PC-9 (cell line): ENCODE results near the gene REV3L. TPM values are rescaled to one million over a fixed set of nuclear protein-coding genes. Genes with fewer than 3 reads are reported as not detected.
"Not testable (repeated sequence)": the region's sequence is repeated elsewhere in the genome, so short reads cannot be mapped to it uniquely, and the experiment has no call there.

Experiments
- BruUV-seq: library from RNA; stranded (reverse); fragments of 400-500 nt; replicated peaks from 2 replicates; lab custom pipeline; 2021; lab: Mats Ljungman, UMichigan
- CTCF ChIA-PET: fragments of 300-600 bp; sonication (Branson Sonifier 250); formaldehyde crosslinking; loops from one replicate; lab custom pipeline; 2022; ENCODE audit warnings: antibody characterized with exemption; lab: Charles Lee
- POLR2A ChIA-PET: fragments of 300-600 bp; sonication (Branson Sonifier 250); formaldehyde crosslinking; loops from one replicate; lab custom pipeline; 2022; ENCODE audit warnings: antibody characterized with exemption; ENCODE audit not compliant: unreplicated experiment; lab: Charles Lee
- DNase-seq, 2 experiments: peaks; one replicate each; pipeline versions ENCODE4 v3.0.0 to v3.0.0-alpha.2; 2015 to 2022; ENCODE audit warnings: mixed read lengths in 1 of 2
- H2AFZ ChIP-seq: fragments of 200-600 bp; sonication (generic); 2 replicates; pipeline ENCODE4 v1.8.1; 2017; ENCODE audit warnings: antibody characterized with exemption
- H3F3A ChIP-seq: fragments of 200-600 bp; sonication (generic); 2 replicates; pipeline ENCODE4 v1.8.1; 2017; ENCODE audit warnings: antibody characterized with exemption, mild to moderate bottlenecking, low read depth; ENCODE audit not compliant: insufficient read depth
- H3K27ac ChIP-seq: fragments of 200-600 bp; sonication (generic); 2 replicates; pipeline ENCODE4 v1.6.1; 2016; ENCODE audit warnings: mixed run types
- H3K27me3 ChIP-seq: fragments of 200-600 bp; sonication (generic); 2 replicates; pipeline ENCODE4 v1.6.1; 2016; ENCODE audit warnings: low read depth, mixed run types; ENCODE audit not compliant: insufficient read depth
- H3K36me3 ChIP-seq: fragments of 200-600 bp; sonication (generic); 2 replicates; pipeline ENCODE4 v1.6.1; 2016; ENCODE audit warnings: low read depth, mixed run types
- H3K4me1 ChIP-seq: fragments of 200-600 bp; sonication (generic); replicated peaks from 2 replicates; pipeline ENCODE4 v1.6.1; 2016; ENCODE audit warnings: mixed run types; ENCODE audit not compliant: insufficient read depth
- H3K4me2 ChIP-seq: fragments of 200-600 bp; sonication (generic); 2 replicates; pipeline ENCODE4 v1.6.1; 2017; ENCODE audit warnings: mixed run types
- H3K4me3 ChIP-seq: fragments of 200-600 bp; sonication (generic); 2 replicates; pipeline ENCODE4 v1.6.1; 2016; ENCODE audit warnings: mixed run types
- H3K79me2 ChIP-seq: fragments of 200-600 bp; sonication (generic); 2 replicates; pipeline ENCODE4 v1.6.1; 2017; ENCODE audit warnings: low read depth, mixed run types
- H3K9me2 ChIP-seq: fragments of 200-600 bp; sonication (generic); 2 replicates; pipeline ENCODE4 v1.8.1; 2017; ENCODE audit warnings: mild to moderate bottlenecking; ENCODE audit not compliant: insufficient read depth
- H3K9me3 ChIP-seq: fragments of 200-600 bp; sonication (generic); 2 replicates; pipeline ENCODE4 v1.8.1; 2016; ENCODE audit warnings: low read depth; ENCODE audit not compliant: insufficient read depth
- H4K20me1 ChIP-seq: fragments of 200-600 bp; sonication (generic); 2 replicates; pipeline ENCODE4 v1.8.1; 2017; ENCODE audit not compliant: insufficient read depth
- EZH2 ChIP-seq: fragments of 200-600 bp; sonication (generic); IDR thresholded peaks from 2 replicates; pipeline ENCODE4 v1.8.0; 2017; ENCODE audit warnings: antibody characterized with exemption, low read depth
- intact Hi-C: fragments of 100-400 bp; cut with micrococcal nuclease; formaldehyde crosslinking; loops from one replicate; pipeline ENCODE4 v1.10.0; 2022; ENCODE audit not compliant: unreplicated experiment
- total RNA-seq: library from RNA; stranded (reverse); gene quantifications from 2 replicates; pipeline ENCODE4 v1.2.3, GENCODE V29; 2021
- TF ChIP-seq, protein P1 (sequence below): fragments of 200-600 bp; sonication (generic); conservative IDR thresholded peaks from 2 replicates; pipeline ENCODE4 v1.6.1; 2017; ENCODE audit warnings: mixed run types, antibody characterized with exemption, mild to moderate bottlenecking, moderate library complexity

The REV3L gene
- total RNA-seq, 1 experiment from 2014 or later = 22.9 TPM

DNA sequence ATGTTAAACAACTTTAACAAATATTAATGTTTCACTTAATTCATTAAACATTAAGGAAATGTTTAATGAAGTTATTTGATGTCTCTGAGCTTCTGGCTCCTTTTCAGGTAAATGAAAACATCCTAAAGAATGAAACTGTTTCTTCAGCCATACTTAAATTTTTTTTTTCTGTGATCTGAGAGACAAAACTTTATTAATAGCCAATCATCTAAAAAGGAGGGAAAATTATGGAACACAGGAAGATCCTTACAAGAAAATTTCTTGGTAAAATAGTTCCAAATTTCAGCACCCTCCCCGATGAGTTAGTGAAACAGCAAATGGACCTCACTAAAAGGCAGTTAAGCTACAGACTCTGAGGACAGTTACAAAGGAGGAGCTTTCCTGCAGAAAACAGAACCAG, 185.2 kb downstream of the REV3L start:
- Histone ChIP-seq H3K9me2 (no peaks in the 10 kb centered on the region), H3K27ac (no peak overlapping the region), H3K36me3 (0 out of 2 replicates have a peak, but pooled peaks cover 31% of the 10 kb centered on the region), H2AFZ (no peak overlapping the region), H3K4me1 (no peaks in the 10 kb centered on the region), H3K9me3 (peaks cover 7% of the 10 kb centered on the region; the same call in 1 of the 2 replicates), H3K27me3 (no peaks in the 10 kb centered on the region), H3K79me2 (no peaks in the 10 kb centered on the region), H3F3A (peaks cover 6% of the 10 kb centered on the region), H3K4me3 (no peak overlapping the region), H3K4me2 (no peak overlapping the region), H4K20me1 (no peaks in the 10 kb centered on the region)
- ChIA-PET CTCF (no interaction called here), POLR2A (no interaction called here)
- DNase-seq = no peak
- no peak for TF ChIP-seq EZH2
- TF ChIP-seq, protein P1, sequence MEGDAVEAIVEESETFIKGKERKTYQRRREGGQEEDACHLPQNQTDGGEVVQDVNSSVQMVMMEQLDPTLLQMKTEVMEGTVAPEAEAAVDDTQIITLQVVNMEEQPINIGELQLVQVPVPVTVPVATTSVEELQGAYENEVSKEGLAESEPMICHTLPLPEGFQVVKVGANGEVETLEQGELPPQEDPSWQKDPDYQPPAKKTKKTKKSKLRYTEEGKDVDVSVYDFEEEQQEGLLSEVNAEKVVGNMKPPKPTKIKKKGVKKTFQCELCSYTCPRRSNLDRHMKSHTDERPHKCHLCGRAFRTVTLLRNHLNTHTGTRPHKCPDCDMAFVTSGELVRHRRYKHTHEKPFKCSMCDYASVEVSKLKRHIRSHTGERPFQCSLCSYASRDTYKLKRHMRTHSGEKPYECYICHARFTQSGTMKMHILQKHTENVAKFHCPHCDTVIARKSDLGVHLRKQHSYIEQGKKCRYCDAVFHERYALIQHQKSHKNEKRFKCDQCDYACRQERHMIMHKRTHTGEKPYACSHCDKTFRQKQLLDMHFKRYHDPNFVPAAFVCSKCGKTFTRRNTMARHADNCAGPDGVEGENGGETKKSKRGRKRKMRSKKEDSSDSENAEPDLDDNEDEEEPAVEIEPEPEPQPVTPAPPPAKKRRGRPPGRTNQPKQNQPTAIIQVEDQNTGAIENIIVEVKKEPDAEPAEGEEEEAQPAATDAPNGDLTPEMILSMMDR = no peak
- intact Hi-C loops = no loop called here
- BruUV-seq = no TSS peak

DNA sequence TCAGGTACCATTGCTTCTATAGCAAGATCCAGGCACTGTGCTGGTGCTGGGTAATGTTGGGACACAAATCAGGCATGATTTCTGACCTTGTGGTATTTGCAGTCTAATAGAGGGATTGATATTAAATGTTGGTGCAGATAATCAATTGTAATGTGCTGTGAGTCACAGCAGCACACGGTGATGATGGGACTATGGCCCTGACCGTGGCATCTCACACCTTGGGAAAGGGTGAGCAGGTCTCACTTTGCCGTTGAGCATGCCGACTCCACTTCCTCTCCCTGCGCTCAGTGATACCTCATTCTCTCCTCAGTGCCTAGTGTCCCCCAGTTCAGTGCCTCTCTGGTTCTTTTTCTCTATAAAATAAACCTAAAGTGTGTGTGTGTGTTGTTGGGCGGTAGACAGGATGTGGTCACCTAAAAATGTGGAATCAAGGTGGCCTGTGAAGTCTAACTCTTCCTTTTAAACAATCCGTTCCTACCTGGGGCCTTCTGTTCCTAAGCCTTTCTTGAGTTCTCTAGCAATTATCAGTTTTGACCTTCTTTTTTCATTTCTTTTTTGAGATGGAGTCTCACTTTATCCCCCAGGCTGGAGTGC, 188.5 kb downstream of the REV3L start:
- H3K9me3 ChIP-seq = 0 out of 2 replicates have a peak, but pooled peaks cover under 1% of the 10 kb centered on the region
- no peak overlapping the region for H2AFZ ChIP-seq
- no peak for DNase-seq
- H3K4me2 ChIP-seq = no peak overlapping the region
- intact Hi-C loops = no loop called here
- no peaks in the 10 kb centered on the region for H3K4me1 ChIP-seq
- BruUV-seq = no TSS peak
- H3K4me3 ChIP-seq = no peak overlapping the region
- 0 out of 2 replicates have a peak, but pooled peaks cover 17% of the 10 kb centered on the region for H3K36me3 ChIP-seq
- ChIA-PET CTCF (no interaction called here), POLR2A (no interaction called here)
- no peaks in the 10 kb centered on the region for H4K20me1 ChIP-seq
- H3K27me3 ChIP-seq = no peaks in the 10 kb centered on the region
- H3K9me2 ChIP-seq = no peaks in the 10 kb centered on the region
- H3K79me2 ChIP-seq = no peaks in the 10 kb centered on the region
- H3F3A ChIP-seq = peaks cover 3% of the 10 kb centered on the region; the same call in 1 of the 2 replicates
- H3K27ac ChIP-seq = no peak overlapping the region
- TF ChIP-seq EZH2 = no peak
- TF ChIP-seq, protein P1 = no peak

DNA sequence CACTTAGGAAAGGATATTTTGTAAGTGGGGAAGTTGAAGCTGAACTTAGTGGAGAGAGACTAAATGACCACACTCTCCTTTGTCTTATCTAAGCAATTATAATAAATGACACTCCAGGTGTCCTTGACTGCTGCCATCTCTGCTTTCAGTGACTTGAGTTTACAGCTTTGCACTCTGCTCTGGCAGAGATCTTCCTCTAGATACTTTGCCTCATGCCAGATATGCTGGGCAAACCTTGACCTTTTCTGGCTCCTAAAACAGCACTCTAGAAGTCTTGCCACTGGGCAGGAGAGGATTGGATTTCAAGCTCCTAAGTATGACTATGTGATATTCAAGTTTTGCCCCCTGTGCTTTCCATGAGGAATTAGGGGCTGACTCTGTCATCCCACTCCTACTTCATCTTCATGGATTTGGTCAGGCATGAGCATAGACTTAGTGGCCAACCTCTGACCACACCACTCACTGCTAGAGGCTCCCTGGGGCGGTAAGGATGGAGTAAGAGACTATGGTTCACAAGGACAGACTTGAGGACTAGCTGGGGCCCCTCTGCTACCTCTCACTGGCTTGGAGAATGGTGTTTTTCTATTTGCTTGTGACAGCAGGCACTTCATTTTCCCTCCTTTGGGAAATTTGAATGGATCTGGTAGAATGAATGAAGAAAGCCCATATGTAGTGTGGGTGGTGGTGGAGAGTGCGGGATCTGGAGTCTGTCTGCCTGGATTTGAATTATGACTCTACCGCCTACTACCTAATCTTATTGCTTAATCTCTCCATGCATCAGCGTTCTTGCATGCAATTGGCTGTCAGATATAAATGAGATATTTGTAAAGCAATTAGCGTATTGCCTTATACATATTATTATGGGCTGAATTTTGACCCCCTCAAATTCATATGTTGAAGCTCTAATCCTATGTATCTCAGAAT, 191.4 kb downstream of the REV3L start:
- no peaks in the 10 kb centered on the region for H3K9me3 ChIP-seq
- intact Hi-C loops = no loop called here
- peak in 1 of 2 experiments; percentile 29 for DNase-seq
- POLR2A ChIA-PET = no interaction called here
- no peak overlapping the region for H3K27ac ChIP-seq
- TF ChIP-seq, protein P1 = no peak
- TF ChIP-seq EZH2 = no peak
- no peak overlapping the region for H3K4me3 ChIP-seq
- no peak overlapping the region for H3K4me2 ChIP-seq
- no peaks in the 10 kb centered on the region for H3K9me2 ChIP-seq
- H3K27me3 ChIP-seq = no peaks in the 10 kb centered on the region
- CTCF ChIA-PET = no interaction called here
- no TSS peak for BruUV-seq
- H2AFZ ChIP-seq = no peak overlapping the region
- H3F3A ChIP-seq = no peaks in the 10 kb centered on the region
- no peaks in the 10 kb centered on the region for H3K79me2 ChIP-seq
- H3K4me1 ChIP-seq = no peaks in the 10 kb centered on the region
- H3K36me3 ChIP-seq = 0 out of 2 replicates have a peak, but pooled peaks cover 4% of the 10 kb centered on the region
- no peaks in the 10 kb centered on the region for H4K20me1 ChIP-seq

DNA sequence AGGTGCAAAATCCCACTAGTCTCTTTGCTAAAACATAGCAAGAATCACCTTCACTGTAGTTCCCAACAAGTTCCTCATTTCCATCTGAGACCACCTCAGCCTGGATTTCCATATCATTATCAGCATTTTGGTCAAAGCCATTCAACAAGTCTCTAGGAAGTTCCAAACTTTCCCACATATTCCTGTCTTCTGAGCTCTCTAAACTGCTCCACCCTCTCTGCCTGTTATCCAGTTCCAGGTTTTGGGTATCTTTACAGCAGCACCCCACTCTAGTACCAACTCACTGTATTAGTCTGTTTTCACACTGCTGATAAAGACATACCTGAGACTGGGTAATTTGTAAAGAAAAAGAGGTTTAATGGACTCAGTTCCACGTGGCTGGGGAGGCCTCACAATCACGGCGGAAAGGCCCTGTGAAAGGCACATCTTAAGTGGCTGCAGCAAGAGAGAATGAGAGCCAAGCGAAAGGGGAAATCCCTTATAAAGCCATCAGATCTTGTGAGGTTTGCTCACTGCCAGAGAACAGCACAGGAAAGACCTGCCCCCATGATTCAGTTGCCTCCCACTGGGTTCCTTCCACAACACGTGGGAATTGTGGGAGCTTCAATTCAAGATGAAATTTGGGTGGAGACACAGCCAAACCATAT, 192.2 kb downstream of the REV3L start:
- H3K79me2 ChIP-seq, BruUV-seq, H3F3A ChIP-seq, POLR2A ChIA-PET, intact Hi-C loops, H3K9me3 ChIP-seq, H3K9me2 ChIP-seq, H4K20me1 ChIP-seq, H3K4me2 ChIP-seq, H3K27me3 ChIP-seq, CTCF ChIA-PET, H3K27ac ChIP-seq, H3K36me3 ChIP-seq, H2AFZ ChIP-seq, DNase-seq, H3K4me3 ChIP-seq, H3K4me1 ChIP-seq: not testable (repeated sequence)
